ENCODE measurements around the gene GRIN2A.
A peak's percentile ranks its signal among the peaks of the same experiment; 100 is the strongest.

GRIN2A gene

DNA sequence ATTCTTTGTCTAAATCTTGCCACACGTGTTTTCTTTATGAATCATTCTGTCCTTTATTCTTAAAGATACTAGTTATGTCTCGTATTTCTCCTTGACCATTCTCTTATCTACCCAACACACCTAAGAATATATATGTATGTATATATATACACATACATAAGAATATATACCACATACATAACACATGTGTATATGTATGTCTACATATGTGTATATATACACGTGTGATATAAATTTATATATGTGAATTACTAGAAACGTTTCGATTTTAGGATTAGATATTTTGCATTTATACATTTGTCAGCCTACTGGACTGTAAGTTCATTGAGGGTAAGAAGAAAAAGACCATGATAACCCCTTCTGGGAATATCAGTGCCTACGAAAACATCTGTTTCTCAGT lies 388.6 kb downstream of the GRIN2A start:
- in situ Hi-C loops (cut with HindIII; ENCODE audit: low pct_ligation_motif_present, low sequenced_read_pairs): no loop called here
- no peak for DNase-seq
- TF ChIP-seq, protein P1, sequence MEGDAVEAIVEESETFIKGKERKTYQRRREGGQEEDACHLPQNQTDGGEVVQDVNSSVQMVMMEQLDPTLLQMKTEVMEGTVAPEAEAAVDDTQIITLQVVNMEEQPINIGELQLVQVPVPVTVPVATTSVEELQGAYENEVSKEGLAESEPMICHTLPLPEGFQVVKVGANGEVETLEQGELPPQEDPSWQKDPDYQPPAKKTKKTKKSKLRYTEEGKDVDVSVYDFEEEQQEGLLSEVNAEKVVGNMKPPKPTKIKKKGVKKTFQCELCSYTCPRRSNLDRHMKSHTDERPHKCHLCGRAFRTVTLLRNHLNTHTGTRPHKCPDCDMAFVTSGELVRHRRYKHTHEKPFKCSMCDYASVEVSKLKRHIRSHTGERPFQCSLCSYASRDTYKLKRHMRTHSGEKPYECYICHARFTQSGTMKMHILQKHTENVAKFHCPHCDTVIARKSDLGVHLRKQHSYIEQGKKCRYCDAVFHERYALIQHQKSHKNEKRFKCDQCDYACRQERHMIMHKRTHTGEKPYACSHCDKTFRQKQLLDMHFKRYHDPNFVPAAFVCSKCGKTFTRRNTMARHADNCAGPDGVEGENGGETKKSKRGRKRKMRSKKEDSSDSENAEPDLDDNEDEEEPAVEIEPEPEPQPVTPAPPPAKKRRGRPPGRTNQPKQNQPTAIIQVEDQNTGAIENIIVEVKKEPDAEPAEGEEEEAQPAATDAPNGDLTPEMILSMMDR (IDR thresholded peaks at IDR 0.05; ENCODE audit: low read depth, low read length, missing control alignments): no peak
- no peak overlapping the region for H3K27ac ChIP-seq
- H3K4me3 ChIP-seq (ENCODE audit: low read depth, low read length): no peak overlapping the region
- H3K27me3 ChIP-seq (replicated peaks): no peaks in the 10 kb centered on the region
- no peaks in the 10 kb centered on the region for H3K36me3 ChIP-seq (replicated peaks)

DNA sequence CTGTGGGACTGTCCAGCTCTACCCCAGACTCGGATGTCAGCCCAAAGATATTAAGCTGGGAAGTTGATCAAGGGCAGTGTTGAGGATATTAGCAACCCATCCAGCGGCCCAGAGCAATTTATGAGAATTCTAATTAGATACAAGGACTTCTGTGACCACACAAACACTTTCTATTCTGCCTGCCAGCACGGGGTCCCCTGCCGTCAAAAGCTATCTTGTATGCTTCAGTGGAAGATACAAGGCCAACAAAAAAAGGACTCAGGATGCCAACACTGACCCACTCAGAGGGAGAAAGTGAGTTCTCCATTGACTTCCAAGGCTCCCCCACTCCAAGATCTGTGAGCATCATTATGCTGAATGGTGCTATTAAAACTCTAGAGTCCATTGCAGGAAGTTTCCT lies 390.7 kb downstream of the GRIN2A start:
- Histone ChIP-seq H3K36me3 (replicated peaks) (no peaks in the 10 kb centered on the region), H3K4me3 (ENCODE audit: low read depth, low read length) (no peak overlapping the region), H3K27ac (no peak overlapping the region), H3K27me3 (replicated peaks) (no peaks in the 10 kb centered on the region)
- in situ Hi-C loops (cut with HindIII; ENCODE audit: low pct_ligation_motif_present, low sequenced_read_pairs): no loop called here
- TF ChIP-seq, protein P1 (IDR thresholded peaks at IDR 0.05; ENCODE audit: low read depth, low read length, missing control alignments): no peak
- no peak for DNase-seq

DNA sequence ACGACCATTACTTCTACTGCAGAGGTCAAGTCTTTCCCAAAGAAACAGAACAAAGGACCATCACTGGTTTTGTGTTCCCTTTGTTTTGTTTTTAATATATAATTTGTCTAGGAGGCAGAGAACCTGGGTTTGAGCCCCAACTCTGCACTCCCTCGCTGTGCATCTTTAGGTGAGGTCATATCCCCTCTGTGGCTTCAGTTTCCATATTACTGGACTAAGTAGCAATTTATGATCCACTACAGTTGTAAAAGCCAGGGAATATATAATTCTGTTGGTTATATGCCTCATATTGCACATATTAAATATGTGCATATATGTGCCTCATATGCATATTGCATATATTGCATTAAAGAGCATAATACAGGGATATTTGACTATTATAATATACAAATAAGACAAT lies 392.0 kb downstream of the GRIN2A start:
- H3K27ac ChIP-seq: no peak overlapping the region
- DNase-seq: no peak
- in situ Hi-C loops (cut with HindIII; ENCODE audit: low pct_ligation_motif_present, low sequenced_read_pairs): no loop called here
- no peak overlapping the region for H3K4me3 ChIP-seq (ENCODE audit: low read depth, low read length)
- H3K27me3 ChIP-seq (replicated peaks): no peaks in the 10 kb centered on the region
- H3K36me3 ChIP-seq (replicated peaks): no peaks in the 10 kb centered on the region
- TF ChIP-seq, protein P1 (IDR thresholded peaks at IDR 0.05; ENCODE audit: low read depth, low read length, missing control alignments): no peak

DNA sequence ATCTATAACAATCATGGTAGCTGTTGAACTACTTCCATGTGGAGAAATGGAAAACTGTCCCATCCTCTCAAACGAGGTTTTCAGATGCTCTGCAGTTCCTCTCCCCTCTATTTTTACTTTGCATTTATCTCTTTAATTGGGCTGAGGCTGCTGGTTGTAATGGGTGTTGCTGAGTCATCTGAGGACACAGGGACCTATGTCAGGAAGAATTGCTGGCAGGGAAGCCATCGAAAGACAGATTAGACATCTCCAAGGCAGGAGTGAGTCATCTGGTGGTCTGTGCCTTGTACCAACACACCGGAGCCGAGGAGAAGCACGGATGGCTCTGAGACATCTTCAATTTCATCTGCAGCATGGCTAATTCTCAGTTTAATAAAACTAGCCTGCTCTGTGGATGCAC lies 394.5 kb downstream of the GRIN2A start:
- Histone ChIP-seq H3K27ac (no peak overlapping the region), H3K27me3 (replicated peaks) (no peaks in the 10 kb centered on the region), H3K4me3 (ENCODE audit: low read depth, low read length) (no peak overlapping the region), H3K36me3 (replicated peaks) (no peaks in the 10 kb centered on the region)
- in situ Hi-C loops (cut with HindIII; ENCODE audit: low pct_ligation_motif_present, low sequenced_read_pairs): no loop called here
- DNase-seq: peak; percentile 5
- TF ChIP-seq, protein P1 (IDR thresholded peaks at IDR 0.05; ENCODE audit: low read depth, low read length, missing control alignments): no peak

DNA sequence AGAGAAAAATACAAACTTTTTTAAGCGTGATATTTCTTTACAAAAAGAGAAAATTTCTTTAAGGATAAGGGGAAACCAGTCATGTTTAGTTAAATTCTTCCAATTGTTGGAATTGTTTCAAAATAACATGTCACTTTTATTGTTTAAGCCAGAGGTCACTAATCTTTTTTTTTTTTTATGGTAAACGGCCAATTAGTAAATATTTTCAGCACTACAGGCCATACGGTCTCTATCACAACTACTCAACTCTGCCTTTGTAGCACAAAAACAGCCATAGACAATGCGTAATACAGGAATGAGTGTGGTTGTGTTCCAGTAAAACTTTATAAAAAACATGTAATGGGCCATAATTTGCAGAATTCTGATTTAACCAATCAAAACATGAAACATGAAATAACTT lies 401.4 kb downstream of the GRIN2A start:
- in situ Hi-C loops (cut with HindIII; ENCODE audit: low pct_ligation_motif_present, low sequenced_read_pairs): no loop called here
- Histone ChIP-seq H3K27me3 (replicated peaks) (no peaks in the 10 kb centered on the region), H3K36me3 (replicated peaks) (no peaks in the 10 kb centered on the region), H3K27ac (no peak overlapping the region), H3K4me3 (ENCODE audit: low read depth, low read length) (no peak overlapping the region)
- no peak for DNase-seq
- TF ChIP-seq, protein P1 (IDR thresholded peaks at IDR 0.05; ENCODE audit: low read depth, low read length, missing control alignments): no peak

DNA sequence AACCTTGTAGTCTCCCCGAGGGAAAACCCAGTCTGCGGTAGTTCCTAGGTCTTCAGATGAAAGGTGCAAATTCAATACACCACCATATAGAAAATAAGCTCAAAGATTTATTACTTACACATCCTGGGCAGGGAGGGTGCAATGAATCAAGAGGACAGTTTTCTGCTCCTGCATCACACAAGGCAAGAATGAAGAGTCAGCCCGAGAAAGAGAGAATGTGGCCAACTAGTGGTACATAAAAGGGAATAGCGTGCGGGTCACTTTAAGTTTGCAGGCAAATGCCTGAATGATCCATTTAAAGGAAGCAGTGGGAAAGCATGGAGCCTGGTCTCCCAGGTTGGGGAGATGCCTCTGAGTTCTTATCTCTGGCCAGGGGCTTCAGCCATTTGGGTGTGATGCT lies 403.4 kb downstream of the GRIN2A start:
- H3K27me3 ChIP-seq (replicated peaks): no peaks in the 10 kb centered on the region
- no peak overlapping the region for H3K4me3 ChIP-seq (ENCODE audit: low read depth, low read length)
- DNase-seq: no peak
- TF ChIP-seq, protein P1 (IDR thresholded peaks at IDR 0.05; ENCODE audit: low read depth, low read length, missing control alignments): no peak
- H3K36me3 ChIP-seq (replicated peaks): no peaks in the 10 kb centered on the region
- H3K27ac ChIP-seq: no peak overlapping the region
- in situ Hi-C loops (cut with HindIII; ENCODE audit: low pct_ligation_motif_present, low sequenced_read_pairs): no loop called here
